HG02571 (cell line): Measurements from ENCODE around the gene STIP1.

ENCODE experiments used
- ATAC-seq: cut with Tn5 transposase; IDR thresholded peaks from one replicate; pipeline ENCODE4 v1.9.1; 2021; ENCODE audit warnings: mild to moderate bottlenecking, moderate library complexity; ENCODE audit not compliant: unreplicated experiment

Gene STIP1

GRCh38 chr11:64196626-64197025 lies 10.7 kb downstream of the STIP1 start:
- no peak for ATAC-seq

GRCh38 chr11:64198511-64198910 lies 12.5 kb downstream of the STIP1 start:
- ATAC-seq = no peak

- ATAC-seq = no peak
These were observed 15.6 kb downstream of the STIP1 start for GRCh38 chr11:64201543-64201942.

GRCh38 chr11:64202992-64203391 lies 17.0 kb downstream of the STIP1 start:
- ATAC-seq = no peak

- ATAC-seq = no peak
These were observed 17.6 kb downstream of the STIP1 start for GRCh38 chr11:64203421-64204079.

GRCh38 chr11:64204080-64204440 lies 18.1 kb downstream of the STIP1 start:
- ATAC-seq = no peak

GRCh38 chr11:64204464-64204989 lies 18.6 kb downstream of the STIP1 start:
- no peak for ATAC-seq

- ATAC-seq = no peak
These were observed 20.7 kb downstream of the STIP1 start, which contains the start of gene FERMT3 for GRCh38 chr11:64206457-64207255. FERMT3 (plus strand) TSS chr11:64206721; CDS start chr11:64207365, 644 bp downstream.

GRCh38 chr11:64207256-64208085 lies 21.5 kb downstream of the STIP1 start:
- no peak for ATAC-seq

GRCh38 chr11:64208086-64208795 lies 22.3 kb downstream of the STIP1 start:
- ATAC-seq = no peak

GRCh38 chr11:64208796-64209562 lies 23.0 kb downstream of the STIP1 start:
- no peak for ATAC-seq

- no peak for ATAC-seq
These were observed 23.5 kb downstream of the STIP1 start for GRCh38 chr11:64209563-64209843.

GRCh38 chr11:64210301-64211020 lies 24.5 kb downstream of the STIP1 start:
- ATAC-seq = no peak

- no peak for ATAC-seq
These were observed 25.4 kb downstream of the STIP1 start for GRCh38 chr11:64211181-64211872.

- no peak for ATAC-seq
These were observed 30.9 kb downstream of the STIP1 start for GRCh38 chr11:64216879-64217278.

GRCh38 chr11:64218628-64219353 lies 32.8 kb downstream of the STIP1 start:
- ATAC-seq = no peak

GRCh38 chr11:64219354-64219684 lies 33.3 kb downstream of the STIP1 start:
- ATAC-seq = no peak

- no peak for ATAC-seq
These were observed 33.8 kb downstream of the STIP1 start for GRCh38 chr11:64219755-64220154.
